Neural cell (in vitro differentiated cells): ENCODE data around the gene CCDC80. TPM values are rescaled to one million over a fixed set of nuclear protein-coding genes. Genes with fewer than 3 reads are reported as not detected.

ENCODE experiments used
- H2AFZ ChIP-seq: fragments of 200-600, 300-800 bp; sonication (generic), shearing (Covaris generic); 2 replicates; pipeline ENCODE4 v1.6.0; 2014; ENCODE audit warnings: low read depth, mild to moderate bottlenecking, antibody characterized with exemption, low read length, moderate library complexity
- H3F3A ChIP-seq: fragments of 200-600 bp; shearing (Covaris generic); 2 replicates; pipeline ENCODE4 v1.6.1; 2016; ENCODE audit warnings: mild to moderate bottlenecking, moderate library complexity, mixed read lengths, antibody characterized with exemption, low read length; ENCODE audit not compliant: insufficient read depth, poor library complexity, severe bottlenecking
- H3K27ac ChIP-seq: fragments of 200-600, 300-800 bp; sonication (generic), shearing (Covaris generic); 2 replicates; pipeline ENCODE4 v1.5.1; 2014; ENCODE audit warnings: mild to moderate bottlenecking, low read length, moderate library complexity
- H3K27me3 ChIP-seq: fragments of 300-800, 200-600 bp; sonication (generic), shearing (Covaris generic); 2 replicates; pipeline ENCODE4 v1.6.0; 2014; ENCODE audit warnings: mild to moderate bottlenecking, low read depth, low read length, moderate library complexity; ENCODE audit not compliant: insufficient read depth
- H3K36me3 ChIP-seq: fragments of 300-800, 200-600 bp; sonication (generic), shearing (Covaris generic); 2 replicates; pipeline ENCODE4 v1.5.1; 2014; ENCODE audit warnings: mild to moderate bottlenecking, antibody characterized with exemption, low read length, moderate library complexity; ENCODE audit not compliant: insufficient read depth
- H3K4me2 ChIP-seq: fragments of 300-800, 200-600 bp; sonication (generic), shearing (Covaris generic); 2 replicates; pipeline ENCODE4 v1.6.0; 2014; ENCODE audit warnings: mild to moderate bottlenecking, low read length
- H3K4me3 ChIP-seq: fragments of 300-800, 200-600 bp; sonication (generic), shearing (Covaris generic); 2 replicates; pipeline ENCODE4 v1.5.1; 2014; ENCODE audit warnings: mild to moderate bottlenecking, low read length, moderate library complexity
- H3K79me2 ChIP-seq: fragments of 200-600 bp; shearing (Covaris generic); replicated peaks from 2 replicates; pipeline ENCODE4 v1.6.0; 2014; ENCODE audit warnings: mild to moderate bottlenecking, low read length, moderate library complexity; ENCODE audit not compliant: insufficient read depth
- H3K9ac ChIP-seq: fragments of 300-800, 200-600 bp; sonication (generic), shearing (Covaris generic); 2 replicates; pipeline ENCODE4 v1.6.1; 2016; ENCODE audit warnings: mild to moderate bottlenecking, low read length, mixed read lengths
- H3K9me2 ChIP-seq: fragments of 200-600 bp; shearing (Covaris generic); 2 replicates; pipeline ENCODE4 v1.6.1; 2016; ENCODE audit warnings: mild to moderate bottlenecking, low read length, mixed read lengths; ENCODE audit not compliant: insufficient read depth
- H3K9me3 ChIP-seq: fragments of 200-600, 300-800 bp; sonication (generic), shearing (Covaris generic); 2 replicates; pipeline ENCODE4 v1.6.1; 2016; ENCODE audit warnings: mild to moderate bottlenecking, mixed run types, low read length, moderate library complexity, mixed read lengths
- H4K20me1 ChIP-seq: fragments of 200-600 bp; shearing (Covaris generic); 2 replicates; pipeline ENCODE4 v1.6.1; 2016; ENCODE audit warnings: mild to moderate bottlenecking, mixed run types; ENCODE audit not compliant: insufficient read depth
- EP300 ChIP-seq: fragments of 450-650 bp; conservative IDR thresholded peaks from 2 replicates; pipeline ENCODE4 v1.6.1; 2014; ENCODE audit warnings: antibody characterized with exemption, mild to moderate bottlenecking, moderate library complexity; ENCODE audit not compliant: poor library complexity, severe bottlenecking
- EZH2 ChIP-seq: fragments of 200-600, 300-800 bp; shearing (Covaris generic), sonication (generic); IDR thresholded peaks from 2 replicates; pipeline ENCODE4 v1.6.1; 2014; ENCODE audit warnings: antibody characterized with exemption, low read length, borderline replicate concordance, mild to moderate bottlenecking; ENCODE audit not compliant: insufficient read depth, poor library complexity, severe bottlenecking
- MXI1 ChIP-seq: fragments of 450-650 bp; conservative IDR thresholded peaks from 2 replicates; pipeline ENCODE4 v1.6.1; 2014; ENCODE audit warnings: antibody characterized with exemption, mild to moderate bottlenecking; ENCODE audit not compliant: poor library complexity, severe bottlenecking
- POLR2AphosphoS5 ChIP-seq: IDR thresholded peaks from 2 replicates; pipeline ENCODE4 v1.6.1; 2012
- RAD21 ChIP-seq: fragments of 450-650 bp; conservative IDR thresholded peaks from 2 replicates; pipeline ENCODE4 v1.6.1; 2014; ENCODE audit warnings: antibody characterized with exemption, mild to moderate bottlenecking, moderate library complexity
- REST ChIP-seq: IDR thresholded peaks from 2 replicates; pipeline ENCODE4 v1.6.1; 2012; ENCODE audit warnings: borderline replicate concordance
- SMC3 ChIP-seq: fragments of 450-650 bp; conservative IDR thresholded peaks from 2 replicates; pipeline ENCODE4 v1.6.1; 2014; ENCODE audit warnings: antibody characterized with exemption, mild to moderate bottlenecking, moderate library complexity; ENCODE audit not compliant: poor library complexity
- TAF1 ChIP-seq: IDR thresholded peaks from 2 replicates; pipeline ENCODE4 v1.6.1; 2012; ENCODE audit warnings: low read depth
- polyA plus RNA-seq: library from polyadenylated mRNA; depleted of rRNA; stranded (reverse); fragments of >200 nt; gene quantifications from 2 replicates; pipeline ENCODE4 v1.2.3, GENCODE V29; 2014
- TF ChIP-seq, protein P1 (sequence below): fragments of 450-650 bp; IDR thresholded peaks from 2 replicates; pipeline ENCODE4 v1.5.1; 2014; ENCODE audit warnings: antibody characterized with exemption, mild to moderate bottlenecking, moderate library complexity; ENCODE audit not compliant: poor library complexity, severe bottlenecking

The CCDC80 gene
- polyA plus RNA-seq, 1 donor from 2014 or later = 0.14 TPM

DNA sequence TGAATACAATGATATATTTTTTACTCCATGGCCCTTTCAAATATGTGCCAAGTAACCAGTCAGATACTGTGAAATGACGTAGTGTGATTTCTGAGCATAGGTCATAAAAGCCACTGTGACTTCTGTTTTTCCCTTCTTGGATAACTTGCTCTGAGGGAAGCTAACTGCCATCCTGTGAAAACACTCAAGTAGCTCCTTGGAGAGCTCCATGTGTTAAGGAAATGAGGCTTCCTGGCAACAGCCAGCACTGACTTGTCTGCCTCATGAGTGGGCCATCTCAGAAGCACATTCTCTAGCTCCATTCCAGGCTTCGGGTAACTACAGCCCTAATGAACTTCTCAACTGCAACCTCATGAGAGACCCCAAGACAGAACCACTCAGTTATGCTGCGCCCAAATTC lies 9.5 kb upstream of the CCDC80 start:
- no peak overlapping the region for H2AFZ ChIP-seq
- H3K36me3 ChIP-seq = no peaks in the 10 kb centered on the region
- no peaks in the 10 kb centered on the region for H3K27me3 ChIP-seq
- H3K4me2 ChIP-seq = no peak overlapping the region
- TF ChIP-seq POLR2AphosphoS5 (no peak), EZH2 (no peak), TAF1 (no peak), SMC3 (no peak), RAD21 (no peak), EP300 (no peak), MXI1 (no peak), REST (no peak)
- TF ChIP-seq, protein P1, sequence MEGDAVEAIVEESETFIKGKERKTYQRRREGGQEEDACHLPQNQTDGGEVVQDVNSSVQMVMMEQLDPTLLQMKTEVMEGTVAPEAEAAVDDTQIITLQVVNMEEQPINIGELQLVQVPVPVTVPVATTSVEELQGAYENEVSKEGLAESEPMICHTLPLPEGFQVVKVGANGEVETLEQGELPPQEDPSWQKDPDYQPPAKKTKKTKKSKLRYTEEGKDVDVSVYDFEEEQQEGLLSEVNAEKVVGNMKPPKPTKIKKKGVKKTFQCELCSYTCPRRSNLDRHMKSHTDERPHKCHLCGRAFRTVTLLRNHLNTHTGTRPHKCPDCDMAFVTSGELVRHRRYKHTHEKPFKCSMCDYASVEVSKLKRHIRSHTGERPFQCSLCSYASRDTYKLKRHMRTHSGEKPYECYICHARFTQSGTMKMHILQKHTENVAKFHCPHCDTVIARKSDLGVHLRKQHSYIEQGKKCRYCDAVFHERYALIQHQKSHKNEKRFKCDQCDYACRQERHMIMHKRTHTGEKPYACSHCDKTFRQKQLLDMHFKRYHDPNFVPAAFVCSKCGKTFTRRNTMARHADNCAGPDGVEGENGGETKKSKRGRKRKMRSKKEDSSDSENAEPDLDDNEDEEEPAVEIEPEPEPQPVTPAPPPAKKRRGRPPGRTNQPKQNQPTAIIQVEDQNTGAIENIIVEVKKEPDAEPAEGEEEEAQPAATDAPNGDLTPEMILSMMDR = no peak
- no peaks in the 10 kb centered on the region for H3F3A ChIP-seq
- no peak overlapping the region for H3K9ac ChIP-seq
- no peaks in the 10 kb centered on the region for H4K20me1 ChIP-seq
- no peak overlapping the region for H3K27ac ChIP-seq
- no peaks in the 10 kb centered on the region for H3K9me2 ChIP-seq
- no peaks in the 10 kb centered on the region for H3K79me2 ChIP-seq
- no peaks in the 10 kb centered on the region for H3K9me3 ChIP-seq
- no peak overlapping the region for H3K4me3 ChIP-seq

GRCh38 chr3:112649478-112649735 lies 8.5 kb upstream of the CCDC80 start:
- TF ChIP-seq EZH2 (no peak), TAF1 (no peak), MXI1 (no peak), POLR2AphosphoS5 (no peak), REST (no peak), SMC3 (no peak), EP300 (no peak), RAD21 (no peak)
- TF ChIP-seq, protein P1 = no peak
- no peaks in the 10 kb centered on the region for H3K36me3 ChIP-seq
- no peaks in the 10 kb centered on the region for H4K20me1 ChIP-seq
- no peaks in the 10 kb centered on the region for H3K27me3 ChIP-seq
- no peak overlapping the region for H3K4me2 ChIP-seq
- no peak overlapping the region for H3K27ac ChIP-seq
- no peak overlapping the region for H3K4me3 ChIP-seq
- H2AFZ ChIP-seq = no peak overlapping the region
- no peaks in the 10 kb centered on the region for H3K79me2 ChIP-seq
- H3F3A ChIP-seq = no peaks in the 10 kb centered on the region
- H3K9me2 ChIP-seq = no peaks in the 10 kb centered on the region
- H3K9me3 ChIP-seq = no peaks in the 10 kb centered on the region
- no peak overlapping the region for H3K9ac ChIP-seq
